Measurements from ENCODE around the gene SEC16A. TPM values are rescaled to one million over a fixed set of nuclear protein-coding genes. Genes with fewer than 3 reads are reported as not detected.

SEC16A gene
- total RNA-seq, 2 experiments from 2014 or later, result 23.7 to 60.1 TPM

DNA sequence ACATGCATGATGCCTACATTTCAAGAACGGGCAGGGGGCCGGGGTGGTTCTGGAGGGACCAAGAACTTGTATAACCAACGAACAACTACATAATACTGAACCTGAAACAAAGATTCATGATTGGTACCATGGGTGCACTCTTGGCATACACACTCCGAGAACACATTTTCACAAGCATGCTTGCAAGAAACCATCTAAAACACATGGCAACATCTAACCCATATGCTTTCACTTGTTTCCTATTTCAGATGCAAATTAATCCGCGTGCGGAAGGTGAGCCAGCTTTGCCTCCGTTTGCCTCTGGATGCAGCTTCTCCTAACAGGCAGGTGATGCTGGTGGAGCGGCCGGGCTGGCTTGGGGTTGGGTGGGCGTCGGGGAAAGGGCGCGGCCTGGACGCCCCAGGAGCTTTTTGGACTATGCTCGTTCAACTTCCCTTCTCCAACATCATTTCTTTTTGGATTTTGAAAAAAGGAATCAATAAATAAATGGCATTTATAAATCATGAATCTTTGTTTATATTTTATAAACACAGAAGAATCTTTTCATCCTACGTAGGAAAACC, 12.5 kb upstream of the SEC16A start:
- Histone ChIP-seq H3K9me3 (ENCODE audit: low read length) (no peaks in the 10 kb centered on the region), H3K79me2 (ENCODE audit: insufficient read depth, low read depth, low read length) (no peaks in the 10 kb centered on the region), H3K4me1 (ENCODE audit: insufficient read depth, low read length, poor library complexity, severe bottlenecking) (no peaks in the 10 kb centered on the region), H3K4me2 (ENCODE audit: low read length) (no peak overlapping the region), H3K4me3 (ENCODE audit: low read depth, low read length, poor library complexity, severe bottlenecking) (no peak overlapping the region), H3K36me3 (ENCODE audit: insufficient read depth, low read length) (peaks cover 30% of the 10 kb centered on the region), H3K27ac (ENCODE audit: low read depth, low read length, poor library complexity, severe bottlenecking) (no peak overlapping the region), H4K20me1 (ENCODE audit: insufficient read depth, low read length) (no peaks in the 10 kb centered on the region), H2AFZ (ENCODE audit: low read length) (no peak overlapping the region), H3K9me2 (ENCODE audit: insufficient read depth, low read length) (no peaks in the 10 kb centered on the region)
- BruUV-seq (replicated peaks), result no TSS peak
- POLR2A ChIA-PET, result no interaction called here
- intact Hi-C loops (cut with micrococcal nuclease; ENCODE audit: unreplicated experiment), result no loop called here
- no peak for DNase-seq (ENCODE audit: low spot score)
- CTCF ChIA-PET (ENCODE audit: unreplicated experiment), result no interaction called here
- TF ChIP-seq, protein P1, sequence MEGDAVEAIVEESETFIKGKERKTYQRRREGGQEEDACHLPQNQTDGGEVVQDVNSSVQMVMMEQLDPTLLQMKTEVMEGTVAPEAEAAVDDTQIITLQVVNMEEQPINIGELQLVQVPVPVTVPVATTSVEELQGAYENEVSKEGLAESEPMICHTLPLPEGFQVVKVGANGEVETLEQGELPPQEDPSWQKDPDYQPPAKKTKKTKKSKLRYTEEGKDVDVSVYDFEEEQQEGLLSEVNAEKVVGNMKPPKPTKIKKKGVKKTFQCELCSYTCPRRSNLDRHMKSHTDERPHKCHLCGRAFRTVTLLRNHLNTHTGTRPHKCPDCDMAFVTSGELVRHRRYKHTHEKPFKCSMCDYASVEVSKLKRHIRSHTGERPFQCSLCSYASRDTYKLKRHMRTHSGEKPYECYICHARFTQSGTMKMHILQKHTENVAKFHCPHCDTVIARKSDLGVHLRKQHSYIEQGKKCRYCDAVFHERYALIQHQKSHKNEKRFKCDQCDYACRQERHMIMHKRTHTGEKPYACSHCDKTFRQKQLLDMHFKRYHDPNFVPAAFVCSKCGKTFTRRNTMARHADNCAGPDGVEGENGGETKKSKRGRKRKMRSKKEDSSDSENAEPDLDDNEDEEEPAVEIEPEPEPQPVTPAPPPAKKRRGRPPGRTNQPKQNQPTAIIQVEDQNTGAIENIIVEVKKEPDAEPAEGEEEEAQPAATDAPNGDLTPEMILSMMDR (conservative IDR thresholded peaks at IDR 0.05; ENCODE audit: low read length), result no peak
- TF ChIP-seq EZH2phosphoT487 (IDR thresholded peaks at IDR 0.05; ENCODE audit: borderline replicate concordance, low read depth, low read length), result no peak

DNA sequence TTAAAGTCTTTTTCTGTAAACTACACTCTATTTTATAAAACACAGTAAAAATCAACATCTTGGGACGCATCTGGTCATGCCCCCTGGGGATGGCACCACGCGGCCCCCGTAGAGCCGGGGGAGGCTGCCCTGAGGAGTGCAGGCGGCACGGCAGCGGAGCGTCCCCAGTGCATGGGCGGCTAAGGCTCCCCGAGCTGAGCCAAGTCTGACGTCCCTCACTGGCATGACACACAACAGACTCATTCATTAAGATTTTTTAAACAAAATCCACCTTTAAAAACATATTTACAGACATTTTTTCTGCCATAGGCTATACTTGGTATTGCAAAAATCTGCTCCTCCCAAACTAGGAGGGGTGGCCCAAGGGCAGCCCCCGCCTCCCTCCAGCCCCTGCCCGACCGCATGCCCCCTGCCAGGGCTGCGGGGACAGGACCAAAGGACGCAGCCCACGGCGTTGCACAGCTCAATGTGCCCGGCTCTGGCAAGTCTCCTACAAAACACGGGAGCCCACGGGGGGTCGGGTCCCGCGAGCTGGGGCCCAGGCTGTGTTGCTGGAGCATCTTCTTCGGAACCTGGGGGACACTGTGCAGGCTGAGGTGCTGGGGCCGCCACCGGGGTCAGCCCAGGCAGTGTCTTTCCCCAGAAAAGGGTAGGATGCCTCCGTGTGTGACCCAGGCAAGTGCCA, 11.8 kb upstream of the SEC16A start:
- POLR2A ChIA-PET, result no interaction called here

More for the DNA sequence above, 11.8 kb upstream of the SEC16A start:
- TF ChIP-seq, protein P1 (conservative IDR thresholded peaks at IDR 0.05; ENCODE audit: low read length), result no peak
- no peak for TF ChIP-seq EZH2phosphoT487 (IDR thresholded peaks at IDR 0.05; ENCODE audit: borderline replicate concordance, low read depth, low read length)
- H3K9me2 ChIP-seq (ENCODE audit: insufficient read depth, low read length), result no peaks in the 10 kb centered on the region
- intact Hi-C loops (cut with micrococcal nuclease; ENCODE audit: unreplicated experiment), result no loop called here
- CTCF ChIA-PET (ENCODE audit: unreplicated experiment), result no interaction called here
- no peaks in the 10 kb centered on the region for H4K20me1 ChIP-seq (ENCODE audit: insufficient read depth, low read length)
- no peak overlapping the region for H3K4me2 ChIP-seq (ENCODE audit: low read length)
- peaks cover 27% of the 10 kb centered on the region for H3K36me3 ChIP-seq (ENCODE audit: insufficient read depth, low read length)
- DNase-seq (ENCODE audit: low spot score), result no peak
- H3K27ac ChIP-seq (ENCODE audit: low read depth, low read length, poor library complexity, severe bottlenecking), result no peak overlapping the region
- TSS peak; percentile 81 for BruUV-seq (replicated peaks)
- H3K9me3 ChIP-seq (ENCODE audit: low read length), result no peaks in the 10 kb centered on the region
- no peak overlapping the region for H2AFZ ChIP-seq (ENCODE audit: low read length)
- H3K4me1 ChIP-seq (ENCODE audit: insufficient read depth, low read length, poor library complexity, severe bottlenecking), result no peaks in the 10 kb centered on the region
- no peaks in the 10 kb centered on the region for H3K79me2 ChIP-seq (ENCODE audit: insufficient read depth, low read depth, low read length)
- H3K4me3 ChIP-seq (ENCODE audit: low read depth, low read length, poor library complexity, severe bottlenecking), result no peak overlapping the region

All from OCI-LY7 (cell line).